ENCODE measurements around the gene ANO6. TPM values are rescaled to one million over a fixed set of nuclear protein-coding genes. Genes with fewer than 3 reads are reported as not detected.
"Not testable (repeated sequence)": the region's sequence is repeated elsewhere in the genome, so short reads cannot be mapped to it uniquely, and the experiment has no call there.

ANO6 gene
- total and polyA plus RNA-seq, 8 donors: 4.0 to 34.0 (median 17.7) TPM

- Histone ChIP-seq H3K9me3 (no peaks in the 10 kb centered on the region), H3K27ac (no peak overlapping the region), H3K27me3 (no peaks in the 10 kb centered on the region), H3K4me3 (no peak overlapping the region), H3K4me1 (peaks cover 2 to 5% (median 4%) of the 10 kb centered on the region in 3 donors), H3K36me3 (no peaks in the 10 kb centered on the region)
- DNase-seq: no peak
- no peak for TF ChIP-seq CTCF (IDR thresholded peaks at IDR 0.05)
- no peak for ATAC-seq
- FAIRE-seq: no peak
- intact Hi-C loops (cut with DNase I): no loop called here
These were observed 40.8 kb downstream of the ANO6 start for GRCh38 chr12:45256721-45257120.

- H3K27me3 ChIP-seq: no peaks in the 10 kb centered on the region
- no peak for TF ChIP-seq CTCF (IDR thresholded peaks at IDR 0.05)
- H3K4me1 ChIP-seq: peaks cover 2 to 5% (median 4%) of the 10 kb centered on the region in 3 donors
These were observed 41.5 kb downstream of the ANO6 start for GRCh38 chr12:45257185-45257930.

GRCh38 chr12:45259675-45260074 is 43.8 kb downstream of the ANO6 start:
- H3K27me3 ChIP-seq: no peaks in the 10 kb centered on the region
- H3K36me3 ChIP-seq: no peaks in the 10 kb centered on the region
- 70 to 73% methylated on average over 3 of the region's 3 CpGs for WGBS, 2 donors
- H3K27ac ChIP-seq: no peak overlapping the region
- no peaks in the 10 kb centered on the region for H3K9me3 ChIP-seq
- intact Hi-C loops (cut with DNase I): no loop called here
- peak in 1 of 4 donors; percentile 15 for ATAC-seq
- TF ChIP-seq CTCF (IDR thresholded peaks at IDR 0.05): no peak
- peaks cover 13 to 23% (median 17%) of the 10 kb centered on the region in 3 donors for H3K4me1 ChIP-seq
- no peak for DNase-seq
- no peak for FAIRE-seq
- no peak overlapping the region for H3K4me3 ChIP-seq

More at GRCh38 chr12:45257185-45257930, 41.5 kb downstream of the ANO6 start:
- Histone ChIP-seq H3K36me3 (no peaks in the 10 kb centered on the region), H3K27ac (no peak overlapping the region), H3K4me3 (no peak overlapping the region), H3K9me3 (no peaks in the 10 kb centered on the region)
- ATAC-seq (no peak), FAIRE-seq (no peak), DNase-seq (no peak)
- WGBS, 2 donors: 83 to 88% methylated on average over 6 of the region's 6 CpGs
- intact Hi-C loops (cut with DNase I): no loop called here

- no peak for TF ChIP-seq CTCF (IDR thresholded peaks at IDR 0.05)
- Histone ChIP-seq H3K9me3 (no peaks in the 10 kb centered on the region), H3K4me1 (peaks cover 13 to 24% (median 17%) of the 10 kb centered on the region in 3 donors), H3K27me3 (no peaks in the 10 kb centered on the region), H3K4me3 (no peak overlapping the region), H3K36me3 (no peaks in the 10 kb centered on the region), H3K27ac (no peak overlapping the region)
- WGBS, 2 donors: 72 to 73% methylated on average over 5 of the region's 5 CpGs
- intact Hi-C loops (cut with DNase I): no loop called here
- DNase-seq (no peak), FAIRE-seq (no peak), ATAC-seq (peak in 3 of 4 donors; percentile 12 to 59 (median 31))
These were observed 44.4 kb downstream of the ANO6 start for GRCh38 chr12:45260104-45260815.

GRCh38 chr12:45260854-45261253 is 45.0 kb downstream of the ANO6 start:
- DNase-seq: no peak
- WGBS, 2 donors: 75 to 80% methylated on average over 4 of the region's 4 CpGs

GRCh38 chr12:45262185-45262584 is 46.3 kb downstream of the ANO6 start:
- H3K4me3 ChIP-seq; FAIRE-seq; intact Hi-C loops (cut with DNase I): not testable (repeated sequence)

More at GRCh38 chr12:45260854-45261253, 45.0 kb downstream of the ANO6 start:
- no peak overlapping the region for H3K4me3 ChIP-seq
- no peak for TF ChIP-seq CTCF (IDR thresholded peaks at IDR 0.05)
- no peak for FAIRE-seq
- no peaks in the 10 kb centered on the region for H3K36me3 ChIP-seq
- no peak for ATAC-seq
- H3K9me3 ChIP-seq: no peaks in the 10 kb centered on the region
- H3K4me1 ChIP-seq: peaks cover 13 to 24% (median 17%) of the 10 kb centered on the region in 3 donors
- no peaks in the 10 kb centered on the region for H3K27me3 ChIP-seq
- H3K27ac ChIP-seq: no peak overlapping the region
- intact Hi-C loops (cut with DNase I): no loop called here

More at GRCh38 chr12:45262185-45262584, 46.3 kb downstream of the ANO6 start:
- peaks cover 13 to 24% (median 17%) of the 10 kb centered on the region in 3 donors for H3K4me1 ChIP-seq
- not testable (repeated sequence) for H3K27me3 ChIP-seq, ATAC-seq, H3K9me3 ChIP-seq, H3K36me3 ChIP-seq, H3K27ac ChIP-seq, DNase-seq
- 95 to 97% methylated on average over 8 of the region's 8 CpGs for WGBS, 2 donors
